Mucosa of descending colon (tissue), 3 donors: ENCODE measurements around the gene AMFR. TPM values are rescaled to one million over a fixed set of nuclear protein-coding genes. Genes with fewer than 3 reads are reported as not detected.

Experiments
- ATAC-seq: fragments of 200-7000 bp; cut with Tn5 transposase; one replicate; pipeline ENCODE4 v1.9.1; 2020; ENCODE audit warnings: mild to moderate bottlenecking, moderate library complexity
- DNase-seq, 3 donors: peaks; one replicate each; pipeline ENCODE4 v3.0.0-alpha.2; 2020
- H3K36me3 ChIP-seq: fragments of 200-600 bp; one replicate; pipeline ENCODE4 v1.8.0; 2021; ENCODE audit warnings: low read depth, mild to moderate bottlenecking
- H3K4me1 ChIP-seq: fragments of 200-600 bp; one replicate; pipeline ENCODE4 v1.8.0; 2021; ENCODE audit warnings: low read depth, mild to moderate bottlenecking
- H3K4me3 ChIP-seq: fragments of 200-600 bp; one replicate; pipeline ENCODE4 v1.8.0; 2021; ENCODE audit warnings: mild to moderate bottlenecking
- H3K9me3 ChIP-seq: fragments of 200-600 bp; one replicate; pipeline ENCODE4 v1.8.0; 2021; ENCODE audit warnings: mild to moderate bottlenecking
- intact Hi-C, 2 donors: fragments of 100-400 bp; cut with DNase I in 1 of 2; cut with micrococcal nuclease in 1 of 2; formaldehyde crosslinking; loops; one replicate each; pipeline versions ENCODE4 v1.11.0 to v1.11.1; 2022; cut with DNase I, micrococcal nuclease
- total RNA-seq, 3 donors: library from RNA; stranded (reverse); fragmentation: NEBNext Ultra II Directional in 2 of 3; extraction: Animal tissue kit (Norgen Biotek cat#: 25700) in 2 of 3; gene quantifications; one replicate each; pipeline versions ENCODE4 v1.2.1 to v1.2.4, GENCODE V29; 2021 to 2023
- TF ChIP-seq, protein P1 (sequence below): fragments of 200-600 bp; IDR thresholded peaks from one replicate; pipeline ENCODE4 v1.8.0; 2022; ENCODE audit warnings: antibody characterized with exemption, mild to moderate bottlenecking
- donor health status: DM: no; HTN: no; CAD: no; lungs with moderate emphysema.
- donor health status: DM: no; HTN: no; CAD: no.
- donor health status: DM: no; HTN: yes; CAD: no.

The AMFR gene
- total RNA-seq, 3 donors from 2014 or later, result 83.3 to 116 (median 102) TPM

DNA sequence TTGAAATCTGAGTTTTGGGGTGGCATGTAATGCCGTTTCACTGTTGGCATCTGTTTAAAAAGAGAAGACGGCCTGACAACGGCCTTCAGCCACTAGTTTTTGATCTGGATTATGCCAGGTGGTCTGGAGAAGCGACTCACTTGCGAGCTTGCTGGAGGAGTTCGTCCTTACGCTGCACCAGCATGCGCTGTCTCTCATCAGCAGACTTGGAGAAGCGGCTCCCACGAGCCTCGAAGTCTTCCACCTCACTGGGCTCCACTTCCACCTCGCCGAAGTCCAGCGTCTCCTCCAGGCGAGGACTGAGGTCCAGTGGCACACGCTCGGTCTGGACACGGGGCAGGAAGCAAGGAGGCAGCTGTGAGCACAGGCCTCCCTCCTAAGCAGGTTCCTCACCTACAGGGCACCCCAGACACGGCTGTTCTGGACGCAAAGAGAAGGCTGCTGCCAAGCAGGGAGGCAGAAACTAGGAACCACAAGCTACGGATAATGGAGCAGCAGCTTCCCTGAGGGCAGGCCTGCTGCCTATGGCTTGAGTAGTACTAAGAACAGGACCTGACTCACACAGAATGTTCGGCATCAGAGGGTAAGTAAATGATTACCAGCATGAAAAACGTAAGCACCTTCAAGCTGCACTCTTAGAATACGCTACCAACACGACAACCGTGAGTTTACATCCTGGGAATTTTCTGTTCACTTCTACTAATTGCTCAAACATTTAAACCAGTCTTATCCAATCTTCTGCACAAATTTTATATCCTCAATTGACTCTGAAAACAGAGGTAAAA lies 61.4 kb downstream of the AMFR start:
- Histone ChIP-seq H3K9me3 (no peaks in the 10 kb centered on the region), H3K36me3 (no peaks in the 10 kb centered on the region), H3K4me3 (no peak overlapping the region), H3K4me1 (no peaks in the 10 kb centered on the region)
- intact Hi-C loops, result no loop called here
- DNase-seq (no peak), ATAC-seq (no peak)
- TF ChIP-seq, protein P1, sequence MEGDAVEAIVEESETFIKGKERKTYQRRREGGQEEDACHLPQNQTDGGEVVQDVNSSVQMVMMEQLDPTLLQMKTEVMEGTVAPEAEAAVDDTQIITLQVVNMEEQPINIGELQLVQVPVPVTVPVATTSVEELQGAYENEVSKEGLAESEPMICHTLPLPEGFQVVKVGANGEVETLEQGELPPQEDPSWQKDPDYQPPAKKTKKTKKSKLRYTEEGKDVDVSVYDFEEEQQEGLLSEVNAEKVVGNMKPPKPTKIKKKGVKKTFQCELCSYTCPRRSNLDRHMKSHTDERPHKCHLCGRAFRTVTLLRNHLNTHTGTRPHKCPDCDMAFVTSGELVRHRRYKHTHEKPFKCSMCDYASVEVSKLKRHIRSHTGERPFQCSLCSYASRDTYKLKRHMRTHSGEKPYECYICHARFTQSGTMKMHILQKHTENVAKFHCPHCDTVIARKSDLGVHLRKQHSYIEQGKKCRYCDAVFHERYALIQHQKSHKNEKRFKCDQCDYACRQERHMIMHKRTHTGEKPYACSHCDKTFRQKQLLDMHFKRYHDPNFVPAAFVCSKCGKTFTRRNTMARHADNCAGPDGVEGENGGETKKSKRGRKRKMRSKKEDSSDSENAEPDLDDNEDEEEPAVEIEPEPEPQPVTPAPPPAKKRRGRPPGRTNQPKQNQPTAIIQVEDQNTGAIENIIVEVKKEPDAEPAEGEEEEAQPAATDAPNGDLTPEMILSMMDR, result no peak

DNA sequence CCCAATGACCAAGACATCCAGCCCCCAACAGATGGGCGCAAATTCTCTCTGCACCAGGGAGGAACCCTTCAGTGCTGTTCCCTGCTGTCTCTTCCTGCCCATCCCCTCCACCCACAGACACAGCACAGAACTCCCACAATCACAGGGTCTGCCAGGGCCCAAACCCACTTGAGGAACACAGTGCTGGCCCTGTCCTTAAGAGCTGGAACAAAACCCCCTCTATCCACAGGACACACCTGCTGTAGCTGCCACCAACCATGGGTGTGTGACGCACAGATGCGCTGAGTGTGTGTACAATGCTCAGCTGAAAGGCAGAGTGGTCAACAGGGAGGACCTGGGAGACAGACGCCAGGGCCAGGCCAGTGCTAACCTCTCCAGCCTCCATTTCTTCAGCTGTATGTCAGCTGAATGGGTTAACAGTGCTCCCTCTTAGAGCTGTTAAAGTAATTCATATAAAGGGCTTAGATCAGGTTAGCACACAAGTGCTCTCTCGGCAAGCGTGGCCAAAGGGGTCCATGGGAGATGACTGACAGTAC lies 62.1 kb downstream of the AMFR start:
- no peaks in the 10 kb centered on the region for H3K36me3 ChIP-seq
- DNase-seq, result no peak
- H3K4me1 ChIP-seq, result no peaks in the 10 kb centered on the region
- no peak overlapping the region for H3K4me3 ChIP-seq
- TF ChIP-seq, protein P1, result no peak
- no peak for ATAC-seq
- intact Hi-C loops, result no loop called here
- no peaks in the 10 kb centered on the region for H3K9me3 ChIP-seq

DNA sequence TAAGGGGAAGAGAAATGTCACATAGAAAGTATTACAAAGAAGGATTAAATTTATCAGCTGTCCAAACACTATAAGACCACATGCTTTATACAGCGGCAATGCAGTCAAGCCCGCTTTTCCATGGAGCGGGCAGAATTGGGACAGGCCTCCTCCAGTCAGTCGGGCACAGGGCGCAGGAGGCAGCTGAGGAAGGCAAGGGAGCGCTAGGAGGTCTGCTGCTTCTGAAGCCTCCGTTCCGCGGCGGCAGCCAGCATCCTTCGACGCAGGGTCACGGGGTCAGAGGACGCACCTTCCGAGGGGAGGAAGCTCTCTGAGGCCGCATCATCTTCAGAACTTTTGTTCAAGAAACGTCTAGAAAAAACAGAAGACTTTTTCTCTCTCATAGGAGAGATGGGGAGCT lies 62.6 kb downstream of the AMFR start:
- no peak for ATAC-seq
- H3K4me1 ChIP-seq, result no peaks in the 10 kb centered on the region
- no peak overlapping the region for H3K4me3 ChIP-seq
- H3K36me3 ChIP-seq, result no peaks in the 10 kb centered on the region
- H3K9me3 ChIP-seq, result no peaks in the 10 kb centered on the region
- peak in 1 of 3 donors; percentile 29 for DNase-seq
- TF ChIP-seq, protein P1, result no peak
- intact Hi-C loops, result no loop called here

DNA sequence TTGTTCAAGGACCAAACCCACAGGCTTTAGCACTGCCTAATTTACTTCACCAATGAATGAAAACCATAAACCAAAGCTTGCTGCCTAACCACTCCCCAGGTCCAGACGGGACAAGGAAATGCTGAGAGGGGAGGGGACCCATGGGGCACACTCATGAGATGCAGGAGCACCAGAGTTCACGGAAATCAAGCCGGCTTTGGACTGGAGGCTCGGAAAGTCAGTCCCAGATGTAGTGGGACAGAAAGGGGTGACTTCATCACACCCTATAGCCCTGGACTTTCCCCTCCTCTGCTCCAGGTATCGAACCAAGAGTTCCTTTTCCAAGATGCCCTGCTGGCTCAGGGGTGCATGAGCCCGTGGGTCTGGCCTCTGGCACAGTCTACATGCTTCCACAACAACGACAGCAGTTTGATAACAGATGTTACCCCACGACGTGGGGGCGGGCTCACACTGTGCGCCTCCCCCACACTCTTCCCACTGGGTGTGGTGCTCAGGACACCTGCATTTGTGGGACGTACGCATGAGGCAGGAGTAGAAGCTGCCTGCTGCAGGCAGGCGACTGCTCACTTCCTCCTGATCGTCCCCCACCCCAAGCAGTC lies 63.2 kb downstream of the AMFR start:
- DNase-seq (peak in 1 of 3 donors; percentile 14), ATAC-seq (no peak)
- Histone ChIP-seq H3K4me3 (no peak overlapping the region), H3K4me1 (no peaks in the 10 kb centered on the region), H3K36me3 (no peaks in the 10 kb centered on the region), H3K9me3 (no peaks in the 10 kb centered on the region)
- TF ChIP-seq, protein P1, result no peak
- intact Hi-C loops, result no loop called here

DNA sequence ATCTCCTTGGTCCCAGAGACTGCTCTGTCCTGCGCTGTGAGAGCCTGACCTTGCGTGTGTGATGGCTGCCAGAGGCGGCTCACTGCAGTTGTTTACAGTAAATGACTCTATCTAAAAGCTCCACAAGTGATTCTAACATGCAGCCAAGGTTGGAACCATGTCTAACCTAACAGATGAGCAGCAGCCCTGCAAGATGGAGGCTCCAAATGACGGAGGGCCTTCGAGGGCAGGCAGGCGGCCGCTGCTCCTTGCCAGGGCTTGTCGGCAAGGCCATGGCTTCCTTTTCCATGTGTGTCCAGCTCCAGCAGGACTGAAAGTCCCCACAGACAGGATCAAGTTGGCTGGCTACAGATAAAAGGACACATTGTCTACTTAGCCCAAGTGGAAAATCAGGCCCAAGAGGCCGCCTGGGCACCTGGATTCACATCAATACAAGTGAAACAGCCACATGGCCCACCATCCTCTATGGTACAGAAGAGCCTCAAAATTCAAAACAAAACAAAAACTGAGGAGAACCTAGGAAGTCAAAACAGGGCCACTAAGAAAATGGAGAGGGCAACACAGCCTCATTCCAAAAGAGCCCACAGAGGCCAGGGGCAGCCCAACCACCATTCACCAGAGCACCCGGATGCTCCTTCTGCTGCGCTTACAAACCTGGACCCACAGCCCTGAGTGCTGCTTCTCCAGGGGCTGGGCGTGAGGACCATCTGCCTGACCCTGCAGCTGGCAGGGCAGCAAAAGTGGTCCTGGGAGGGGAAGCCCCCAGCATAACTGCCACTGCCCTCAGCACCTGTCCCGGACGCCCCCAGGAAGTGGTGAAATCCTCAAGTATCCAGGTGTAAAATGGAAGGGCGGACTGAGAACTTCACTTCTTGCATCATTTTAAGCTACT lies 65.0 kb downstream of the AMFR start:
- TF ChIP-seq, protein P1, result no peak
- no peak for ATAC-seq

More for the DNA sequence above, 65.0 kb downstream of the AMFR start:
- Histone ChIP-seq H3K4me1 (peaks cover 4% of the 10 kb centered on the region), H3K4me3 (no peak overlapping the region), H3K9me3 (no peaks in the 10 kb centered on the region), H3K36me3 (no peaks in the 10 kb centered on the region)
- DNase-seq, result peak in 1 of 3 donors; percentile 35
- intact Hi-C loops, result no loop called here
